GM18868 (cell line): ENCODE data around the gene ABCC11.

Experiments used
- ATAC-seq: cut with Tn5 transposase; IDR thresholded peaks from one replicate; pipeline ENCODE4 v1.9.1; 2021; ENCODE audit warnings: mild to moderate bottlenecking, moderate library complexity; ENCODE audit not compliant: unreplicated experiment

The ABCC11 gene

DNA sequence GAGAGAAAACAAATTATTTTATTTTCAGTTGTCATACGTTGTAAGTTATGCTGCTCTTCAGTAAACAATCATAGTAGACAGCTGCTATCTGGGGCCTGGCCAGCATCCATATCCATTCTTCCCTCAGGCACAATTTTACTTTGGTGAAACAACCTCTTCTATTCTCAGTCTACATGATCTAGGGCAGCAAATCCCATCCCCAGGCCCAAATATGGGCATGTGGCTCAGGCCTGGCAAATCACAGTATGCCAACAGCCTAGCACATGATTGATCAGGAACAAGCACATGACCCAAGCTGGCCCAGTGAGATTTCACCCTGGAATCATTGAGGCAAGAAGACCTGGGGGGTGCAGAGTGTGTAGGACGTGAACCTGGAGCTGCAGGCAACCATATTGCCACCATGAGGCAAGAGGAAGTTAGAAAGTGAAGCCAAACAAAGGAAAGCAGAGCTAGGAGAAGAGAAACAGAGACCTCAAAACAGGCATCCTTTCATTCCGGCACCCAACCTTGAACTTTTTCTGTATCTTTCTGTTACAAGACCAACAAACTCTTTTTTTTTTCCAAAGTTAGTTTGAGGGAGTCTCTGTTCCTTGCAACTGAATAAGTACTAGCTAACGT lies 81.3 kb downstream of the ABCC11 start:
- ATAC-seq: no peak

GRCh38 chr16:48164907-48165715 lies 82.2 kb downstream of the ABCC11 start:
- peak; percentile 82 for ATAC-seq

GRCh38 chr16:48162839-48163410 lies 84.4 kb downstream of the ABCC11 start:
- ATAC-seq: no peak

GRCh38 chr16:48161906-48162305 lies 85.4 kb downstream of the ABCC11 start:
- ATAC-seq: no peak

DNA sequence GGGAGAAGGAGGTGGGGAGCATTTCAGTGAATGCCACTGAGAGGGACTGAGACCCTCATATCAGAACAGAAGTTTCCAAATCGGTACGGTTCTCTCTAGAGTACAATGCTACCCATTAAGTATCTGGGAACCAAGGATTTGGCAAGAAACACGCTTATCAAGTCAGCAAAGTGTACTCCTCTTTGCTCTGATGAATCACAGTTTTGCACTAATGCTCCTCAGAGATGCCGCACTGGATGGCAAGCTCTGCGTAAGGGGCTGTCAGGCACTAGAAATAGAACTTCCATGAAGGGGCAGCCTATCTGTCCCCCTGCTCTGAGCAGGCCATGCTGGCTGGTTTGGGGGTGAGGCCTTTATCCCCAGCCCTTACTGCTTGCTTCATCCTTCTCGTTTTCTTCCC lies 86.8 kb downstream of the ABCC11 start:
- no peak for ATAC-seq

DNA sequence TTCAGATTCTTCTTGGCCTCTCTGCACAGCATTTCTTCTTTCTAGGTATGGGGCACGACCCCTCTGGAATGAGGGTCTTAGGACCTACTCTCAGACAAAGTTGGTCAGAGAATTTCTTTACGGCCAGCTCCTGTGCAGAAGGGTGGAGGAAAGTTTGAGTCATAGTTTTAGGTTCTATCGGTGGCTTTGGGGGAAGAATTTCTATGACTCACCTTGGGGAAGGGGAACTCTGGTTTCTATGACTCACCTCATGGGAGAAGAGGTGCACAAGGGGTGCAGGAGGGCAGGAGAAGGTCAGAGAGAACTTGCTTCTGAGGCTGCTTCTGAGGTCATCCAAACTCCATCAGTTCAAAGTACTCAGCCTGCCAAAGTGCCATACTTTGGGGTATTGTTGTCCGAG lies 89.0 kb downstream of the ABCC11 start:
- ATAC-seq: peak; percentile 85

DNA sequence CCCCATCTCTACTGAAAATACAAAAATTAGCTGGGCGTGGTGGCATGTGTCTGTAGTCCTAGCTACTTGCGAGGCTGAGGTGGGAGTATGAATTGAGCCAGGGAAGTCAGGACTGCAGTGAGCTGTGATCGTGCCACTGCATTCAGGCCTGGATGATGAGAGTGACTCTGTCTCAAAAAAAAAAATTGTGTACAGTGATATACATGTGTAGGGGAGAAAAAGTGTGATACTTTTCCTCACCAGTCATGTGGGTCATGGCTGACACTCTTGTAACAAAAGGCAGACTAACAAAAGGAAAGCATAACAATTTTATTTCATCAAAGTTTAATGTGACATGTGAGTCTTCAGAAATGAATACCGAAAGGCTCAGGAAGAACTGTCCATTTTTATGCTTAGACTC lies 89.5 kb downstream of the ABCC11 start:
- ATAC-seq: peak; percentile 20

GRCh38 chr16:48157302-48157701 lies 90.0 kb downstream of the ABCC11 start:
- ATAC-seq: no peak

DNA sequence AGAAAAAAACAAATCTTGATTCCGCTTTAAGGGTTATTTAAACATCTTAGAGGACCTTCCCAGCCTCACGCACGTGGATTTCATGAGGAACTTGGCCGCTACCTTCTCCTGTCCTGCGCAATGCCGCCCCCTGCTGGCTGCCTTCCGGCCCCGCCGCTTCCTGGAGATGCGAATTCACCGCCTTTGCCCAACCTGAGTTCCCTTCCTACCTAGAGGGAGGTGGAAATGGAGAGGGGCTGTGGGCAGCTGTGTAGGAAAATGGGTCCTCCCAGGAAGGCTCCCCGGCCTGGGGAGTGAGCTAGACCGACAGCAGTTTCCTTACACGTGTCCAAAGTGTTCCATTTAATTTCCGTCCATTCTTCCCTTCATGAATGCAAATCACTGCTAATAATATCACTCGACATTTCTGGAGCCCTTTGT lies 90.5 kb downstream of the ABCC11 start:
- peak; percentile 48 for ATAC-seq

- ATAC-seq: no peak
Observed at GRCh38 chr16:48155926-48156789, 91.2 kb downstream of the ABCC11 start, which contains the start of gene ABCC12. Gene ABCC12, minus strand, starts transcription at chr16:48155993. Its CDS starts 9,569 bp downstream, at chr16:48146424.

- no peak for ATAC-seq
Observed at GRCh38 chr16:48153774-48154173, 93.6 kb downstream of the ABCC11 start.

GRCh38 chr16:48152226-48152625 lies 95.1 kb downstream of the ABCC11 start:
- ATAC-seq: no peak

DNA sequence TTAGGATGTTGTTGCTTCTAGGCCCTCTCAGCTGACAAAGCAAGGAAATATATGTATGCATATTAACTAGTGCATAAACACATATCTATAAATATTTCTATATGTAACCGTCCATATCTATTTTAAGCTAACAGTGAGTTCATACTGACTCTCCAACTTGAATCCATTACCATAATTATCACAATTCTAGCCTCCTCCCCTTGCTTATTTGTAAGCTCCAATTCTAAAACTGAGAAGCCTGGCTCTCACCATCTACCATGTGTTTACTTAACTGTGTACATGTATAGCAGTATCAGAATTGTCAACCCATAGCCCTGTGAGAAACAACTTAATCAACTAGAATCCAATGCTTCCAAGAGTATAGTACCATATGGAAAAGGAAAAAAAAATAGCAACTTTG lies 96.6 kb downstream of the ABCC11 start:
- ATAC-seq: no peak

- ATAC-seq: no peak
Observed at GRCh38 chr16:48146710-48147109, 100.6 kb downstream of the ABCC11 start.

DNA sequence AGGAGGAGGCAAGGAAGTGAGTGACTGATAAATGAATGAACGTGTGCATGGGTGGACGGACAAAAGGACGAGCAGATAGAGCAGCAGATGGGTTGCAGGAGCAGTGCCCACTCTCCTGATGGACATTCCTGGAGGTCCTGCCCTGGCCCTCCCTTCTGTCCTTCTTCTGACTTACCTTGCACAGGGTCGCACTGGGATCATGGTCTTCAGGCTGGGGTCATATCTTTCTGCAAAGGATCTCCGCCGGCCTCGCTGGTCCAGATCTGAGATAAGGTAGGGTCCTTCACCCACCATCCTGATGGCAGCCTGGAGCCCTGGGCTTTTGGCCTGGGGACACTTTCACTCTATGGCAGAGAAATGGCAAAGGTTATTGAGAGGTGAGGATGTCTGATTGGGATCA lies 101.2 kb downstream of the ABCC11 start:
- ATAC-seq: no peak

DNA sequence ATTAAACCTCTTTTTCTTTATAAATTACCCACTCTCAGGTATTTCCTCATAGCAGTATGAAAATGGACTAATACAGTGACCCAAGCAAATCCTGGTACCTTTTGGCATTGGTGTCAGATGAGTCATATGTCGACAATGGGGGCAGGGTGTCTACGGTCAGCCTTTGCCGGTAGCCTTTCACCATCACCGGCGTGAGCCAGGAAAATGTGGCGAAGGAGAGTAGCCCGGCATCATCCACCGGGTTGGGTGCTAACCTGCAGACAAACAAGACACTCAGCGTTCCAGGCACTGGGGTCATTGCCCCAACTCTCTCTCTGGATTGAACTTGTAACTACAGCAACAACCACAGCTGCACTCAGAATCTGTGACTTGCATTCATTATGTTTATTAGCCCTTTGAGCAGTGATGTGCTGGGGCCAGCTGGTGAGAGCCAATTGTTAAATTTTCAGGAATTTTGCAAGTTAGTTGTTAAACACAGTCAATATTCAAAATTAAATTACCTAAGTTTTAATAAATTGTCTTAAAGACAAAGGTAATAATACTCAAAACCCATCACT lies 103.4 kb downstream of the ABCC11 start:
- ATAC-seq: no peak

DNA sequence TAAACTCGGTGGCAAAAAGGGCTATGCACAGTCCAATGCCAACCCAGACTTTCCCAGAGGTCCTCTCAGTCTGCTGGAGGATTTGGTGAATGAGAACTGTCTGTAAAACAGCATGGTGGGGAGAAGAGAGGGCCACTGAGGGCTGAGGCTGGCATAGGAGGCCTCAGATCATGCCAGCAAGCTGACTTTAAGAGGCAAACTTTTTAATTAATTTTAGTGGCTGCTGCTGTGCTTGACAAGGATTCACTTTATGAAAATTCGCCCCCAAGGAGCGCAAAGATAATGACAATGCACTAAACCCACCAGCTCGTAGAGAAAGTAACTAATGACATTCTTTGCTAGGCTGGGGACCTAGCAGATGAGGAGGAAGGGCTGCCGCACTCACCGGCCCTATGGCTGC lies 106.5 kb downstream of the ABCC11 start:
- no peak for ATAC-seq

GRCh38 chr16:48139517-48139916 lies 107.8 kb downstream of the ABCC11 start:
- no peak for ATAC-seq

- ATAC-seq: no peak
Observed at GRCh38 chr16:48138543-48138942, 108.8 kb downstream of the ABCC11 start.

DNA sequence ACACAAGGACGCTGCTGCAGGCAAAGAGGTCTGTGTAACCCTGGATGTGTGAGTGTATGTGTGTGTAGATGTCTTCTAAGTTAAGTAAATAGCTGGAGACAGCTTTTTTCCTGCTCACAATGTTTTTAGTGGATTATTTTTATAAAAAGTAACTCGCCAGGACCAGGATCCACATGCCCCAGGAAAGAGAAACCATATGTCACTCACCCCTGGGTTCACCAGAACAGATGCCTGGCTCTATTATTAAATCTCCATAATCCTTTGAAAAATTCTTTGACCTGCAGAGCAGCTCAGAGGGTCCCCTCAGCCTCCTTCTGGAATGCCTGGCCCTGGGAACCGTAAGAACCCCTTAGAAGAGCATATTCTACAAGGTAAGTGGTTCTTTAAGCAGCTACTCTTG lies 109.5 kb downstream of the ABCC11 start:
- ATAC-seq: no peak
